HG02943 (cell line): ENCODE measurements around the gene TMSB4X.
"Not testable (repeated sequence)": the region's sequence is repeated elsewhere in the genome, so short reads cannot be mapped to it uniquely, and the experiment has no call there.

ENCODE experiments used
- ATAC-seq: cut with Tn5 transposase; IDR thresholded peaks from one replicate; pipeline ENCODE4 v1.9.1; 2021; ENCODE audit warnings: mild to moderate bottlenecking, low read depth, moderate library complexity; ENCODE audit not compliant: unreplicated experiment

Gene TMSB4X

GRCh38 chrX:12954376-12954775 is 20.5 kb upstream of the TMSB4X start:
- no peak for ATAC-seq

GRCh38 chrX:12954981-12955380 is 19.9 kb upstream of the TMSB4X start:
- no peak for ATAC-seq

GRCh38 chrX:12955882-12956703 is 18.8 kb upstream of the TMSB4X start:
- ATAC-seq, result peak; percentile 37

GRCh38 chrX:12956704-12957534 is 18.0 kb upstream of the TMSB4X start:
- peak; percentile 87 for ATAC-seq

- ATAC-seq, result no peak
Measured at GRCh38 chrX:12958059-12958458, 16.9 kb upstream of the TMSB4X start.

GRCh38 chrX:12958461-12958860 is 16.4 kb upstream of the TMSB4X start:
- ATAC-seq, result no peak

- ATAC-seq, result no peak
Measured at GRCh38 chrX:12961196-12961718, 13.7 kb upstream of the TMSB4X start.

GRCh38 chrX:12962041-12962504 is 12.8 kb upstream of the TMSB4X start:
- ATAC-seq, result no peak

GRCh38 chrX:12963210-12963850 is 11.6 kb upstream of the TMSB4X start:
- not testable (repeated sequence) for ATAC-seq

- no peak for ATAC-seq
Measured at GRCh38 chrX:12965131-12965940, 9.6 kb upstream of the TMSB4X start.

- ATAC-seq, result no peak
Measured at GRCh38 chrX:12966151-12966550, 8.8 kb upstream of the TMSB4X start.

- no peak for ATAC-seq
Measured at GRCh38 chrX:12967711-12968465, 7.0 kb upstream of the TMSB4X start.

GRCh38 chrX:12970691-12971202 is 4.2 kb upstream of the TMSB4X start:
- no peak for ATAC-seq

- no peak for ATAC-seq
Measured at GRCh38 chrX:12971282-12972003, 3.5 kb upstream of the TMSB4X start.

GRCh38 chrX:12972243-12972642 is 2.7 kb upstream of the TMSB4X start:
- ATAC-seq, result no peak

- no peak for ATAC-seq
Measured at GRCh38 chrX:12972878-12973560, 1.9 kb upstream of the TMSB4X start.

- no peak for ATAC-seq
Measured at GRCh38 chrX:12973561-12974304, 1.2 kb upstream of the TMSB4X start.
